GM18520 (cell line): ENCODE measurements around the gene ZNF385B.
"Not testable (repeated sequence)": the region's sequence is repeated elsewhere in the genome, so short reads cannot be mapped to it uniquely, and the experiment has no call there.

Experiments used
- ATAC-seq: cut with Tn5 transposase; IDR thresholded peaks from one replicate; pipeline ENCODE4 v1.9.1; 2021; ENCODE audit not compliant: unreplicated experiment

The ZNF385B gene

DNA sequence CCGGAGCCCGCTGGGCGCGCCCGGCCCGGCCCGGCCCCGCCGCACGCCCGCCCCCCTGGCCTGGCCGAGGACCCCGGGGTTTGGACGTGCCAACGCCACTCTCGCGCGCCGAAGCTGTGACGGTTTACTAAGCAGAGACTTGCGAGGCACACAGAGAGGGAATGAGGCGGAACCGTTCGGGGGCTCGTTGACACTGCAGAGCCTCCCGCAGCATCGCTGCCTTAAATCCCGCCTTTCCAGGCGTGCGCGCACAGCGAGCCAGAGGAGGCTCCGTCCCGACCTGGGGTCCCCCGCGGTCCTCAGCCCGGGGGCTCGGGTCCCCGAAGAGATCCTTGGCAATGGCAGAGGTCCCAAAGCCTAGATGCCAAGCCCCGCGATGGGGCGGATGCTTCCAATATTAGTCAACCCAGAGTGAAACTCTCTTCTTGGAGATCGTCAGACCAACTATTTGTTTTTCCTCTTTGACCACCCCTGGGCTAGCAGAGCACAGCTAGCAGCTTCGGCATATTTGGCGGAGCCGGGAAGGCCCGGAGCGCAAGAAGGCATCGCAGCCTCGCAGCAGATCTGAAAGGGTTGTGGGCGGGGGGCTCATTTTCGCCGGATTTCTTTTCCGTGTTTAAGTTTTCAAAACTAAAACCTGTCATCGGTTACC is at the start of gene ZNF385B:
ZNF385B (minus strand) TSS at position 197 of the 652 bp plus-strand sequence.
- no peak for ATAC-seq

- no peak for ATAC-seq
Measured at GRCh38 chr2:179910735-179911113, 49.3 kb upstream of the ZNF385B start.

DNA sequence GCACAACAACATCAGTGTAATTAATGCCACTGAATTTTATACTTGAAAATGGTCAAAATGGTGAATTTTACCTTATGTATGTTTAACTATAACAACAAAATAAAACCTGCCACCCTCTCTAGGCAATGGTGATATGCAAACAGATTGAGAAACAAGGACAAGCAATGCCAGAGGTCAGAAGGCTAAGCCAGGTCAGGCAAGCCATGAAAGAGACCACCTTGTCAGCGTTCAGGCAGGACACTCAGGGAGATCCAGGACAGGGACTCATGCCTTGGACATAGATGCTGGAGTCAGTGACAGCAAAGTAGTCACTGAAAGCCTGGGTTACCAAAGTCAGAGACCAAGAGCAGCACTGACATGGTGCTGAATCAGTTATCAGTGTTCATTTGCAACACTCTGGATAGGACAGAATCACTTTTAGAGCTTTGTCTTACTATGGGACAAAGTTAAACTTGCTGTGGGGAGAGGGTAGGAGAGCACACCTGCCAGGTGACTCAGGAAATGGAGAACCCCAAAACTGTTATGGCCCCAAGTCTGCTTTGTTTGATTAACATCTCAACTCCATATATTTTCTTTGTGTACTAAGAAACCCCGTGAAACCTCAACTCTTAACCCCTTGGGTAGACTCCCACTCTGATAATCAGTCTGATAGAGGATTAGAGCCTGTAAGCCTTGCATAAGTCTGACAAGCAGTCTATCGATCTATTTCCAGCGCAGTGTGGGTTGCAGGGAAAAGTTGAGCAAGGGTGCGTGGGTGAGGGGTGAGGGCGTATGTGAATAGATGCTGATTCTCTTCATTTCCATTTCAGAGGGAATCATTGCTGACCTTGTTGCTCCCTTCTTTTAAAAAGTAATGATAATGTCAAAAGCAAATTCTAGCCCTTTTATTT is 48.7 kb upstream of the ZNF385B start:
- ATAC-seq = no peak

GRCh38 chr2:179900655-179901054 is 39.2 kb upstream of the ZNF385B start:
- ATAC-seq = no peak

DNA sequence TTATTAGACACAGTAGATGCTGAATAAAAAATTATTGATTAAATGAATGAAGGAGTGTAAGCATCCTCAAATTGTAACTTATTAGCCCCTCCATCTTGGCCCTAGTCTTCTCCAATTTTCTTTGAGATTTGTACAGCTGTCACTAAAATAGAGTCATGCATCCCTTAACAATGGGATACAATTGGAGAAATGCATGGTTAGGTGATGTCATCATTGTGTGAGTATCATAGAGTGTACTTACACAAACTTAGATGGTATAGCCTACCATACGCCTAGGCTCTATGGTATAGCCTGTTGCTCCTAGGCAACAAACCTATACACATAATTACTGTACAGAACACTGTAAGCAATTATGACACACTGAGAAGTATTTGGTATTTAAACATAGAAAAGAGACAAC is 38.3 kb upstream of the ZNF385B start:
- no peak for ATAC-seq

DNA sequence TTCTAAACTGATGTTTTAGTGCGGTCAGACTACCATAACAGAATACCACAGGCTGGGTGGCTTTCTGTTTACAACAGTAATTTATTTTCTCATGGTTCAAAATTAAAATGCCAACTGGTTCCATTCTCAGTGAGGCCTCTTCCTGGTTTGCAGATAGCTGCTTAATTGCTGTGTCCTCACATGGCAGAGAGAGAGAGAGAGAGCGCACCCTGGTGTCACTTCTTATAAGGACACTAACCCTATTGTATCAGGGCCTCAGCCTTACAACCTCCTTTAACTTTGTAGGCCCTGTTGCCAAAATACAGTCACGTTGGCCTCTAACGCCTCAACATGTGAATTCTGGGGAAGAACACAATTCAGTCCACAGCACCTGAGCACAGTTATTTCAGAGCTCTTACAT is 37.5 kb upstream of the ZNF385B start:
- ATAC-seq = no peak

DNA sequence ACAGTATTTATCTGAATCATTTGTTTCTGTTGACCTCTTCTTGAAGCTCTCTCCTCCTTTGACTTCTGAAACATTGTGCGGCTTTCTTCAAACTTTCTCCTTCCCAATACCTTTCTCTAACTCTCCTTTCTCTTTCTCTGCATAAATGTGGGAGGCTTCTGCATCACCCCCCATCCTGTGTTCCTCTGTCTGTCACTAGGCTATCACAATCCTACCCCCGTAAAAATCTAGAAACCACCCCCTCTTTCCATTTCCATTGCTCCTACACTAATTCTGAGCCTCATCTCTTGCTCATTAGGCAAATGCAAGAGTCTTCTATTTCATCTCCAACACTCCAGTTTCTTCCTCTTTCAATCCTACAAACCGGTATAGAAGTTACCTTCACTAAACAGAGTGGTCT is 32.2 kb upstream of the ZNF385B start:
- ATAC-seq = no peak

DNA sequence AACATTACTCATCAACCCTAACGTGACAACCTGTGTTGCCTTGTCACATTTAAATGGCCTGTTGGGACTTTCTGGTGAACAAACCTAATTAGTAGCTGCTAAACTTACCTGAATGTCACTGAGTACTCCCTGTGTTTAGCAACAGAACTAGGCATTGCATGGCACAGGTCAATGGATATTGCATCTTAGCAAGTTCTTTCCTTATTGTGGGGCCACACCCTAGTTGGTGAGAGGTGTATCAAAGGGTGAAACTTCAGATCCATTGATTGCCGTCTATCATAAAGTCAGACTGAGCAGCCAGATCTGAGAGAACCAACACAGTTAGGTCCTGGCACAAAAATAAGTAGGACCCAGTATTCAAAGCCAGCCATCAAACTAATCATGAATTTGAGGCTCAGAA is 29.8 kb upstream of the ZNF385B start:
- ATAC-seq = no peak

GRCh38 chr2:179890666-179891065 is 29.3 kb upstream of the ZNF385B start:
- no peak for ATAC-seq

GRCh38 chr2:179888642-179889041 is 27.2 kb upstream of the ZNF385B start:
- ATAC-seq = not testable (repeated sequence)

GRCh38 chr2:179884193-179884592 is 22.8 kb upstream of the ZNF385B start:
- ATAC-seq = no peak

DNA sequence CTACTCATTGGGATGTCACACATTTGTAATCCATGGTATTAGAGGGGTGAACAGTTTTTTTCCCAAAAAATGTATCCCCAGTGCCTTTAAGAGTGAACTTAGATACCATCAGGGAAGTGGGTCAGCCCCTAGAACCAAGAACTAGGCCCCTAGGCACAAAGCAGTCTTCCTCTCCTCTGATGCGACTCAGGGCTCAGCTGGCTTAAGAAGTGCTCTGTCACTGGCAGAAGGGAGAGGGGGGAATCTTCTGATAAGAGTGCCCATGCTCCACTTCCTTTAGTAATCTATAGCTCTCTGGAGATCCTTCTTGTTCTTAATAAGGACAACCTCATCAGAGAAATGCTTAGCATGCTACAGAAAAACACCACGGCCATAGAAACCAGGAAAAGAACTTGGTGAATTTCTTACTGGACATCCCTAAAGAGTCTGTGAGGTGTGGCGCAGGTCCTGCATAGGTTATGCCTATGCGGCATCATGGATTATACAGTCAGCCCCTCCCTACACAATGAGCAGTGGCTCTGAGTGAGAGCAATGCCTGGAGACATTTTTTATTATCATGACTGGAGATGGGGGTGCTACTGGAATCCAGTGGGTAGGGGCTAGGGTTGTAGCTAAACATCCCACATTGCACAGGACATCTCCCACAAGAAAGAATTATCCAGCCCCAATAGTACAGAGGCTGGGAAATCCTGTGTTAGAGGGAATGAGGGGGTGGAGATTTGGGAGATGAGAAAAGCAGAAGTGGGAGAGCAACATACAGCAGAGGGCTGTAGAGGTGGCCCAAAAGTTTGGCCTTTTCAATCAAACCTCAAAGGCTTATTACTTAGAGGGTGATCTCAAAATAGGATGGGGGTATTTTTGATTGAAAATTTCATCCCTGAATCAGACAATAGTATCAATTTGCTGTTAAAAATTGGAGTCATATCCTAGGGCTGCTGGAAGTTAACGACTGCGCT is 21.7 kb upstream of the ZNF385B start:
- no peak for ATAC-seq

GRCh38 chr2:179877601-179878364 is 16.4 kb upstream of the ZNF385B start:
- ATAC-seq = no peak

GRCh38 chr2:179876266-179876665 is 14.9 kb upstream of the ZNF385B start:
- no peak for ATAC-seq

DNA sequence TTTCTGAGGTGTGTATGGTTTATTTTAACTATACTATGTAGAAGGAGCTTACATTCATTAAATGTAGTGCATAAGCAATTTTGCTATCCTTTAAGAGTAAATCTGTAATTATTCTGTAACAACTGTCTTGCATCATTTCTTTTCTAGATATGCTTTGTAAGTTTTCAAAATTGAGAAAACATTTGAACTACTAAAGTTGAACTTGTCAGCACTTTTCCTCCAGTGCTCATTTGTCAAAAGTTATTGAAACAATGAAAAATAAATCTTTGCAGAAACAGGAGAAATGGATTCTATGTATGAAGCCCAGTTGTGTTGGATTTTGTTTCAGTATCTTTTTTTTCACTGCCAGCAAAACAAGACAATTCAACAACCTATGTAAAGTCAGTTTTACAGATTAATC is 14.5 kb upstream of the ZNF385B start:
- no peak for ATAC-seq

DNA sequence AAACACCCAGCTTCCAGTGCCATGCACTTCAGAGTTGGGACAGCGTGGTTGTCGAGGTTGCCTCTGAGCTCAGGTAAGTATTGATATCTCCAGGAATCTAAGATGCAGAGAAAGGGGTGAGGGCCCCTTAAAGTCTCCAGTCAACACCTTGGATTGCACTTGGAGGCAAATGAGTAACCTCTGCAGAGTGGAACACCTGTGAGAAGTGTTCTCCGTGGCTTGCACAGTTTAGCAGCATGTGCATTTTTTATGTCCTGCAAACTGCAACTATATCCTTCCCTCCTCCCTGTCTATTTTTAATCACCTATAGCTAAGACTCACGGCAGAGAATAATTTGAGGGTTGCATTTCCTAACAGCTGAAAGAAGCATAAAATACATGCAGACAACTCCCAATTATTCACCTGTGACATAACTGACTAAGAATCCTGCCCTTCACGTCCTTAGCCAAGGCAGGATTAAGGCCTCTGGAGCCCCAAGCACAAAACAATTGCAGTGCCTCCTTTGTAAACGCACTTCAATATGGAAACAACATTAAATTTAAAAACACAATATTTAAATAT is 1.6 kb upstream of the ZNF385B start:
- no peak for ATAC-seq

DNA sequence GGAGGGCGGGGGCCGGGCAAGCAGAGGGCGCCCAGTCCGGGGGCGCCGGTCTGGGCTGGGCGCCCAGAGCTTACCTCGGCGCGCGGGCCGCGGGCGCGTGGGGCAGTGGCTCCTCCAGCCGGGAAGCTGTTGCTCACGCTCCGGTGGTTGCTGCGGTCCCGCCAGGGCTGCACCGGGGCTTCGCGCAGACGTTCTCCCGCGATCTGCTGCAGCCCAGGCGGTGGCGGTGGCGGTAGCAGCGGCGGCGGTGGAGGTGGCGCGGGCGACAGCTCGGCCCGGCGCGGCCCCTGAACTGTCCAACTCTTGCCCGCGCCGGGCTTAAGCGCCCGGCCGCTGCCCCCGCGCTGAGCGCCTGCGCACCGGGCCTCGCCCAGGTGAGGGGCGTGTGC is 391 bp downstream of the ZNF385B start:
- ATAC-seq = no peak

DNA sequence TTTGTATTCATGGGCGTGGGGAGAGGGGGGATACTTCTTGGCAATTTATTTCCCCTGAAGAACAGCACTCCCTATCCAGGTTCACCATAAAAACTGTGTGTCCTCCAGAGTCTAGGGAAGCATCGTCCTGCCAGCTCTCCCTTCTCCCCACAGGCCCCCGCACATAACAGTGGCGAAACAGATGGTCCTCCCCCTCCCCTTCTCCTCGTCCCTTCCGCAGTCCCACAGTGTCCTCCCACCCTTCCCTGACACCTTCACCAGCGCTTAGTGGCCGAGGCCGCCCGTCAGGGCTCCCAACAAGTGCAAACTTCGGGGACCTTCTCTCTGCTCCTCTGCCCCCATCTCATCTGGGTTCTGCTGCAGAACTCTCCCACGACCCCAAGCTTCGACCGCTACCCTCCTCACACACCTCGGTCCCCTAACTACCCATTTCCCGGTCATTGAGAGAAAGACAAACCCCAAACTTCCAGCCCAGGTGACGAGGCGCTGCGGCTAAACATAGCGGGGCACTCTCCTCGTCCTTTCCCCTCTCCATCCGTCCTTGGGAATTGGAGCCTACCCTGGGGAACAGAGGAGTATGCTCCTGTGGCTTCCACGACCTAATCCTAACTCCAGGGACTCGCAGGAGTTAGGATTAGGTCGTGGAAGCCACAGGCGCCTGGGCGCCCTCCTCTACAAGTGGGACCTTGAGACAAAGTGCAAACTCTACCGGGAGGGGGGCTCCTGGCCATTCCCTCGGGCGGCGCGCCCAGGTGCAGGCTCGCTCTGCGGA is 971 bp downstream of the ZNF385B start:
- ATAC-seq = no peak

DNA sequence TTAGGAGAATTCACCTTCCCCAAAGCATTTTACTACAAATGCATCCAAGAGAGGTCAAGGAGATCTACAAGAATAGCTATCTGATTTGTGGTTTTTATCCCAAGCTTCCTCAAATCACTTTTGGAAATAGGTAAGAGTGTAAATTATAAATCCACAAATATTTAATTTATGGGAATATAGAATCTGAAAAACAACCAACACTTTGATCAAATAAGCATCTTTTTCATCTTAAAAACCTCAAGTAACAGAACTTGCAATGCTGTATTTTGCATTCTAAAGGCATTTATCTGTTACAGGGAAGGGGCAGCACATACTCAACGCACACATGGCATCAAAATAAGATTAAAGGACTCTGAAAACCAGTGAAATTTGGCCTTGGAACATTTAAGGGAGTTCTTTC is 1.9 kb downstream of the ZNF385B start:
- ATAC-seq = no peak

- no peak for ATAC-seq
Measured at GRCh38 chr2:179857236-179857635, 4.2 kb downstream of the ZNF385B start.
